ENCODE results near the gene HSPB8. TPM values are rescaled to one million over a fixed set of nuclear protein-coding genes. Genes with fewer than 3 reads are reported as not detected.

The HSPB8 gene
- total RNA-seq (2014; rRNA removed; shearing (Covaris generic)): 49.4 and 51.5 TPM in 2 replicates

DNA sequence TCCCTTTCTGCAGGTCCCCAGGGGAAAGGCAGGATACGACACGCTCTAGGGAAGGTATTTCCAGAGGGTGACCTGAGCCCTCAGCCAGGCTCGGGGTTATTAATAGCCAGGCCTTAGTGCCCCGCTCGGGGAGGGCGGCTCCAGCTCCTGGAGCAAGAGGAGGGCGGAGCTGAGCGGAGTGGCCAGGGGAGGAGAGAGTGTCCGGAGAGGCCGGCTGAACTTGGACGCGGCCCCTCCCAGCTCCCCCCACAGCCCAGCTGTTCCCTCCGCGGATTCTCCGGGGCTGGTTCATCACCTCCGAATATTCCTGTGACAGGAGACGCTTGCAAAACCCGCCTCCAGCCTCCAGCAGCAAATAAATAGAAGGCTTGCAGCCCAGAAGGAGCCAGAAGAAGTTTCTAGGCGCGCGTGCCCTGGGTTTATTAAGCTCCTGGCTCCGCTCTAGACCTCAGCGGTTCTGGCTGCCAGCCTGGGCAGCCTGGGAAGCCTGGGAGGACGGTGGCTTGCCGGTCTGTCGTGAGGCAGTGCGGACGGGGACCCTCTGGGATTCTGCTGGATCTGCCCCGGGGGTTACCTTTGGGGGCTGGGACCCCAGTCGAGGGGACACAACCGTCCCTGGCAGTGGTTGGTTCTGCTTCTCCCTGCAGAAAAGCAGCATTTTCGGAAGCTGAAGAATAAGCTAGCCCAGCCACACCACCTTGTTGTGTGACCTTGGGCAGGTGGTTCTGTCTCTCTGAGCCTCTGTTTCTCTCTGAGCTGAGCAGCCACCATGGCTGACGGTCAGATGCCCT, at the start of gene HSPB8:
Gene HSPB8, plus strand, starts transcription at position 388 of the 791 bp plus-strand sequence. Its CDS starts 382 bp downstream, at position 770.
- DNase-seq (ENCODE audit: low spot score): peak; percentile 72

- DNase-seq (ENCODE audit: low spot score): no peak
Observed at GRCh38 chr12:119129827-119130434, 48.8 kb upstream of the HSPB8 start.

- no peak for DNase-seq (ENCODE audit: low spot score)
Observed at GRCh38 chr12:119130523-119130922, 48.2 kb upstream of the HSPB8 start.

- DNase-seq (ENCODE audit: low spot score): no peak
Observed at GRCh38 chr12:119134284-119135072, 44.3 kb upstream of the HSPB8 start.

GRCh38 chr12:119136811-119137410, 41.8 kb upstream of the HSPB8 start:
- no peak for DNase-seq (ENCODE audit: low spot score)

DNA sequence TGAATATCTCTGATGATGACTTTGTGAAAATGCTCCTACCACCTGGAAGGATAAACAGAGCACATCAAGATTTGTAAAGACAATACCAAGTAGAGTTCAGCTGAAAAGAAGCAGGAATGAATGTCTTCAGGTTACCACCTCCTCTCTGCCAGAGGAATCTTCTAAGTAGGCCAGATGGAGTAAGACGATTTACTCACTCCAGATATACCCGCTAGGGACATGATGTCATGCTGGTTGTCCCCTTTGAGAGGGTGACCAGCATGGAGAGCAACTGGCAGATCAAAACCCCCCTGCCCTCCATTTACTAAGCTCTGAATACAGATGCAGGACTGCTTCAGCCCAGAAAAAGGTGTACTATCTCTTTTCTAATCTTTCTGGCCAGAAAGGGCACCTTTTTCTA, 39.3 kb upstream of the HSPB8 start:
- no peak for DNase-seq (ENCODE audit: low spot score)

- no peak for DNase-seq (ENCODE audit: low spot score)
Observed at GRCh38 chr12:119145367-119145766, 33.4 kb upstream of the HSPB8 start.

DNA sequence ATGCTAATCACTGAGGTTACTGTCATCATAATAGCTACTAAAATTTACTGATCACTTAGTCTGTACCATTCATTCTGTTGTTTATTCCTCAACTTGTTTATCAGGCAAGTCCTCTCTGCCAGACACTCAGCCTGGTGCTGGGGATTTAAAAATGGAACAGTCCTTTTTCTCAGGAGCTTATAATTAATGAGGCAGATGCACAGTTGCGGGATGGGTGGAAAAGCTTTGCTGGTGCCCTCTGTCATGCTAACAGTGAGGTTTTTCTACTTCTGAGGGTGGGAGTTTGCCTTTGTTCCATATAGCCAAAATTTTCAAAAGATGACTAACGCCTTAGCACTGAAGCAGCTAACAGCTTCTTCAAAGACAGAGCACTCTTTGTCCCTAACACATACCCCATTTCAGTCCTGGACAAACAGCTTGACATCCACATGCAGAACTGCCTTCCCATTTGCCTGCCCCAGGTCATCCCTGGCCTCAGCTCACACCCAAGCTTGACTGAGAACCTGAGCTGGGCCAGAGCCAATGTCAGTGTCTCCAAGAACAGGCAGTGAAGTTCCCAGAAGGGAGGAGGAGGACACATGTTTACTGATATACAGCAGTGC, 30.8 kb upstream of the HSPB8 start:
- DNase-seq (ENCODE audit: low spot score): no peak

DNA sequence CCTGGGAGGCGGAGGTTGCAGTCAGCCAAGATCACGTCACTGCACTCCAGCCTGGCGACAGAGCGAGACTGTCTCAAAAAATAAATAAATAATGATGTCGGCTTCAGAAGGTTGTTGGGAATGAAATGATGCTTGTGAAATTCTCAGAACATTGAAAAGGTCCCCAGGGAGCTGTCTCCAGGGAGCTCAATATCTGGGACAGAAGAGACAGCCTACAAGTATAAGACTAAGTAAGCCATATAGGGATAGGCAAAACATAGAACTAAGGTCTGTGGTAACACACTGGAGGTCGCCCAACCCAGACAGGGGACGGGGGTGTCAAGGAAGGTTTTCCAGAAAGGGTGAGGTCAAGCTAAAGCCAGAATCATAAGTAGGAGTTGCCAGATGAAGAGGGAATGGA, 29.5 kb upstream of the HSPB8 start:
- no peak for DNase-seq (ENCODE audit: low spot score)

GRCh38 chr12:119151445-119152026, 27.2 kb upstream of the HSPB8 start:
- DNase-seq (ENCODE audit: low spot score): no peak

DNA sequence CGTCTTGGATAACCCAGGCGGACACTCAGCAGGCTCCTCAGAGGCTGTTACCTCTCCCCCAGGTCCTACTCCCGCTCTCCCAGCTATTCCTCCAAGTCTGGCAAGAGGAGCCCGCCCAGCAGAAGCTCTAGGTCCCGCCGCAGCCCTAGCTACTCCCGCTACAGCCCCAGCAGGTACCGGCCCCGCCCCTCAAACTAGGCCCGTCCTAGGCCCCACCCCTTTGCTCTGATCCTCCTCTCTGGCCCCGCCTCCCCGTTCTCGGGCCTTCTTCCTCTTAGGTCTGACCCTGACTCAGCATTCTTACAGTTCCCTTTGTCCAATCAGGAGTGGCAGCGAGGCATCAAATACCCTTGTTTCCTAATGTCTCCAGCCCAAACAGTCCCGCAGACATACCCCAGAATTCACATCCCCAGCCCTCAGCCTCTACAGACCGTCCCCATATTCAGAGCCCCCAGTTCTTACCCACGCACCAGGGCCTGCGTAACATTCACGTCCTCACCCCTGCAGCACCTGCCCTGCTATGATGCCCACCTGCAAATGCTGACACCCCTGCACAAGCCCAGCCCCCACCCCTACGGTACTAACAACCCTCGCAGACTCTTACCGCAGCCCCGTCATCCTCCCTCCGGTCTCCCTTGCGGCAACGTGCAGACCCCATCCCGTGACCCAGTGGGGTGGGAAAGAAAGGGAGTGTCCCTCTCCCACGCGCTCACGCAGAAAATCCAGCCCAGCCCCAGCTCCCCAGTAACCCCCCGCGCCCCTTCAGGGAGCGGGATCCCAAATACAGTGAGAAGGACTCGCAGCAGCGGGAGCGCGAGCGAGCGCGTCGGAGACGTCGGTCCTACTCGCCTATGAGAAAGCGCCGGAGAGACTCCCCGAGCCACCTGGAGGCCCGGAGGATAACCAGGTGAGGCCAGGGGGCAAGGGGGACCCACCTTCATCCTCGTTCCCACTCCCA, 25.0 kb upstream of the HSPB8 start:
- peak; percentile 67 for DNase-seq (ENCODE audit: low spot score)

DNA sequence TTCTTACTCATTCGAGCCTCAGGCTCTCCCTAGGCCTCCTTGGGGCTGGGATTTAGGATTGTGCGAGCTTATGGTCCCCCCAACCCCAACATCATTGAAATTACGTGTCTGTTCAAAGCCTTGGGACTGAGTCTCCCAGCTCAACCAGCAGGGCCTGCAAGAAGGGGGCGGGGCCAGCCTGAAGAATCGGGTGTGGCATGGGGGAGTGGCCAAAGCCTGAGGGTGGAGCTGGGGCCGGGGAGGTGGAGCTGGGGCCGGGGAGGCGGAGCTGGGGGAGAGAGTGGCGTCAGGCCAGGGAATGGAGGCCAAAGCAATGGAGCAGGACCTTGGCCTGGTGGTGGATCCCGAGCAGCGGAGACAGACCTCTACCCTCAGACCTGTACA, 24.3 kb upstream of the HSPB8 start:
- DNase-seq (ENCODE audit: low spot score): no peak

- DNase-seq (ENCODE audit: low spot score): no peak
Observed at GRCh38 chr12:119156401-119157044, 22.2 kb upstream of the HSPB8 start.

GRCh38 chr12:119157528-119157927, 21.2 kb upstream of the HSPB8 start:
- DNase-seq (ENCODE audit: low spot score): no peak

GRCh38 chr12:119157978-119158377, 20.8 kb upstream of the HSPB8 start:
- DNase-seq (ENCODE audit: low spot score): no peak

- no peak for DNase-seq (ENCODE audit: low spot score)
Observed at GRCh38 chr12:119158402-119158801, 20.3 kb upstream of the HSPB8 start.

DNA sequence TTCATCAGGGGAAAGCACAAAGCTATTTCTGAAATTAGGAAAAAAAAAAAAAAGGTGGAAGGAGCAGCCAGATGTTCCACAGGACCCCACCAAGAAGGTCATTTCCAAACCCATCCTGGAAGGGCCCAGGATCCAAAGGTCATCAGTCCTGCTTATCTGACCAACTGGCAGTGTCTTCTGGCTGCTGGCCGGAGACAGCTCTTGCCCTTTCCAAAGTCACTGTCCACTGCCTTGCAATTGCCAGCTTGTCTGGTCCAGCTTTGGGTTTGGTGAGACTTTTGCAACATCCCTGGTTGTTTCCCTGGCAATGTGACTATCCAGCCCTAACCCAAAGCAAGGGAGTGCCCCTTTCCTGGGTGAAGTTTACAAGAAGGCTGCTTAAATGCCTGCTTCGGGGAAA, 18.9 kb upstream of the HSPB8 start:
- DNase-seq (ENCODE audit: low spot score): no peak

DNA sequence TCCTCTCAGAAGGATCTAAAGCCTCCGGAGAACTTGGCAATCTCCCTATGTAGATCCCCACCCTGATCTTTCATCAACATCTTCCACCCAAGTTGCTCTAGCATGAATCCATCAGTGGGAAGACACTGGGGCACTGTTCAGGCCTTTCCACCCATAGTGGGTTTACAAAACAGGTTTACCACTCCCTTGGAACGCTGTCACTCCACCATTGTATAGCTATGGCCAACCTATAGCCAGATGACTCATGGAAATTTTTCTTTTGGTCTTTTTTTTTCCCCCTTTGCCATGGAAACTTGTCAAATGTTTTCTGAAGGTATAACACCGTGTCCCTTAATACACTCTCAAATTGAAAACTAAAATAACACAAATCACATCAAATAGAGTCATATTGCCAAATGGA, 10.8 kb upstream of the HSPB8 start:
- no peak for DNase-seq (ENCODE audit: low spot score)

GRCh38 chr12:119168721-119169120, 10.0 kb upstream of the HSPB8 start:
- no peak for DNase-seq (ENCODE audit: low spot score)

- no peak for DNase-seq (ENCODE audit: low spot score)
Observed at GRCh38 chr12:119169150-119169549, 9.6 kb upstream of the HSPB8 start.

Measured in H4 (cell line).